Tibial nerve (tissue), 4 donors: ENCODE results near the gene GPR22. TPM values are rescaled to one million over a fixed set of nuclear protein-coding genes. Genes with fewer than 3 reads are reported as not detected.

Experiments used
- DNase-seq, 2 donors: peaks; one replicate each; pipeline ENCODE4 v3.0.0-alpha.2; 2019; ENCODE audit warnings: low spot score in 2 of 2
- H3K27ac ChIP-seq, 4 donors: fragments of 200-600 bp; sonication (generic) in 3 of 4; one replicate each; pipeline ENCODE4 v1.5.1; 2017 to 2019; ENCODE audit warnings: mild to moderate bottlenecking in 1 of 4
- H3K27me3 ChIP-seq, 2 donors: fragments of 200-600 bp; sonication (generic) in 1 of 2; one replicate each; pipeline versions ENCODE4 v1.5.1 to v1.6.0; 2017 to 2019
- H3K36me3 ChIP-seq, 3 donors: fragments of 200-600 bp; sonication (generic); one replicate each; pipeline ENCODE4 v1.5.1; 2018 to 2019
- H3K4me1 ChIP-seq, 4 donors: fragments of 200-600 bp; sonication (generic) in 3 of 4; one replicate each; pipeline ENCODE4 v1.5.1; 2017 to 2019
- H3K4me3 ChIP-seq, 4 donors: fragments of 200-600 bp; sonication (generic) in 3 of 4; one replicate each; pipeline ENCODE4 v1.5.1; 2017 to 2019; ENCODE audit warnings: mild to moderate bottlenecking in 1 of 4, moderate library complexity in 1 of 4
- H3K9me3 ChIP-seq, 4 donors: fragments of 200-600 bp; sonication (generic) in 3 of 4; one replicate each; pipeline ENCODE4 v1.5.1; 2017 to 2019
- EP300 ChIP-seq, 2 donors: sonication (generic); formaldehyde crosslinking; IDR thresholded peaks; one replicate each; pipeline ENCODE4 v1.6.1; 2017; ENCODE audit warnings: antibody characterized with exemption in 2 of 2, mild to moderate bottlenecking in 1 of 2
- POLR2A ChIP-seq, 2 donors: fragments of 450-650 bp; IDR thresholded peaks; one replicate each; pipeline ENCODE4 v1.6.1; 2017; ENCODE audit warnings: antibody characterized with exemption in 2 of 2, mild to moderate bottlenecking in 2 of 2, moderate library complexity in 2 of 2
- WGBS, 2 donors: methylation state at CpG; one replicate each; pipeline ENCODE4 v1.1.5; 2018; 5-methylcytosine and 5-hydroxymethylcytosine counted together
- total RNA-seq, 4 donors: library from RNA; depleted of rRNA; stranded (reverse); fragments of >200 nt; gene quantifications; one replicate each; pipeline ENCODE4 v1.1.0, GENCODE V29; 2016
- TF ChIP-seq, protein P1 (sequence below), 5 experiments: fragments of 200-600 bp in 3 of 5; fragments of 450-650 bp in 2 of 5; sonication (generic) in 3 of 5; IDR thresholded peaks; one replicate each; pipeline ENCODE4 v1.5.1; 2016 to 2019; ENCODE audit warnings: antibody characterized with exemption in 5 of 5, mild to moderate bottlenecking in 3 of 5, moderate library complexity in 2 of 5

GPR22 gene
- total RNA-seq, 4 donors from 2014 or later, result not detected

DNA sequence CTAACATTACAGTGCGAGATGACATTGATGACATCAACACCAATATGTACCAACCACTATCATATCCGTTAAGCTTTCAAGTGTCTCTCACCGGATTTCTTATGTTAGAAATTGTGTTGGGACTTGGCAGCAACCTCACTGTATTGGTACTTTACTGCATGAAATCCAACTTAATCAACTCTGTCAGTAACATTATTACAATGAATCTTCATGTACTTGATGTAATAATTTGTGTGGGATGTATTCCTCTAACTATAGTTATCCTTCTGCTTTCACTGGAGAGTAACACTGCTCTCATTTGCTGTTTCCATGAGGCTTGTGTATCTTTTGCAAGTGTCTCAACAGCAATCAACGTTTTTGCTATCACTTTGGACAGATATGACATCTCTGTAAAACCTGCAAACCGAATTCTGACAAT is 4.3 kb downstream of the GPR22 start:
- 89 to 90% methylated on average over 5 of the region's 5 CpGs for WGBS, 2 donors
- H3K4me1 ChIP-seq, result peaks cover 0 to 24% (median 0%) of the 10 kb centered on the region in 4 donors
- DNase-seq, result no peak
- TF ChIP-seq POLR2A (IDR thresholded peaks at IDR 0.05) (no peak), EP300 (IDR thresholded peaks at IDR 0.05) (no peak)
- TF ChIP-seq, protein P1, sequence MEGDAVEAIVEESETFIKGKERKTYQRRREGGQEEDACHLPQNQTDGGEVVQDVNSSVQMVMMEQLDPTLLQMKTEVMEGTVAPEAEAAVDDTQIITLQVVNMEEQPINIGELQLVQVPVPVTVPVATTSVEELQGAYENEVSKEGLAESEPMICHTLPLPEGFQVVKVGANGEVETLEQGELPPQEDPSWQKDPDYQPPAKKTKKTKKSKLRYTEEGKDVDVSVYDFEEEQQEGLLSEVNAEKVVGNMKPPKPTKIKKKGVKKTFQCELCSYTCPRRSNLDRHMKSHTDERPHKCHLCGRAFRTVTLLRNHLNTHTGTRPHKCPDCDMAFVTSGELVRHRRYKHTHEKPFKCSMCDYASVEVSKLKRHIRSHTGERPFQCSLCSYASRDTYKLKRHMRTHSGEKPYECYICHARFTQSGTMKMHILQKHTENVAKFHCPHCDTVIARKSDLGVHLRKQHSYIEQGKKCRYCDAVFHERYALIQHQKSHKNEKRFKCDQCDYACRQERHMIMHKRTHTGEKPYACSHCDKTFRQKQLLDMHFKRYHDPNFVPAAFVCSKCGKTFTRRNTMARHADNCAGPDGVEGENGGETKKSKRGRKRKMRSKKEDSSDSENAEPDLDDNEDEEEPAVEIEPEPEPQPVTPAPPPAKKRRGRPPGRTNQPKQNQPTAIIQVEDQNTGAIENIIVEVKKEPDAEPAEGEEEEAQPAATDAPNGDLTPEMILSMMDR (IDR thresholded peaks at IDR 0.05), result no peak
- no peaks in the 10 kb centered on the region for H3K27me3 ChIP-seq
- no peaks in the 10 kb centered on the region for H3K9me3 ChIP-seq
- H3K36me3 ChIP-seq, result no peaks in the 10 kb centered on the region
- H3K4me3 ChIP-seq, result no peak overlapping the region
- no peak overlapping the region for H3K27ac ChIP-seq

DNA sequence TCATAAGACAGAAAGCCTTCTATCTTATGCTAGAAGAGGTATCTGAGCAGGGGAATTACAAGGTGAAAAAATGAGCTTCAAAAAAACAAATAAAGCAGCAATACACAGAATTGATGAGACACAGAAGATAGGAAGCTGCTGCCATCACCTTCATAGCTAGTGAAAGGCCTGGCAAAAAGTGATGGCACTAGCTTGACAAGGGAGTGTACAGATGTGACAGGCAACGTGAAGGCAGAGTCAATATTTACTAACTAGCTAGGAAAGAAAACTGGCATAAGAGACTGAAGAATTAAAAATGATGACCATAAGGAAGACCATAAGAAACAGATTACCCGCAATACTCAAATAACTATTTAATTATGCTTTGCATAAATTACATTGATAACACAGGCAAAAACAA is 9.4 kb downstream of the GPR22 start:
- no peak for DNase-seq
- WGBS, 2 donors, result 89 to 93% methylated on average over 2 of the region's 2 CpGs
- TF ChIP-seq EP300 (IDR thresholded peaks at IDR 0.05) (no peak), POLR2A (IDR thresholded peaks at IDR 0.05) (no peak)
- TF ChIP-seq, protein P1 (IDR thresholded peaks at IDR 0.05), result no peak
- Histone ChIP-seq H3K4me3 (no peak overlapping the region), H3K9me3 (no peaks in the 10 kb centered on the region), H3K27me3 (no peaks in the 10 kb centered on the region), H3K4me1 (no peaks in the 10 kb centered on the region), H3K36me3 (no peaks in the 10 kb centered on the region), H3K27ac (no peak overlapping the region)

DNA sequence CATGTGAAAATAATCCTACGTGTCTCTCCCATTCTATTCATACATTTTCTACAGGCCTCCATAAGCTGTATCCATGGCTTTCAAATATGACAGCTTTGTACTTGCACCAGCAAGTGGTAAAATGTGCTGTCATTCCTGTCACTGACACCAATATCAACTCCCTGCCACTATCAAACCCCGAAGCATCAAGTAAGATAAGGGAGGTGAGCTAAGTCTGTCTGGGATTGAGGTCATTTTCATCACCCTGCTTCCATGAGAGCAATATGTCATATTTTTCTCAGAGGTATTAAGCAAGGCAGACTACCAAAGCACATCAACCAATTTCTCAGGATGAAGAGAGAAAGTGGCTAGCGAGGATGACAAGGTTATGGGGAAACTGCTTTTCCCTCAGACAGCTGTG is 11.1 kb downstream of the GPR22 start:
- H3K4me1 ChIP-seq, result no peaks in the 10 kb centered on the region
- TF ChIP-seq, protein P1 (IDR thresholded peaks at IDR 0.05), result no peak
- TF ChIP-seq EP300 (IDR thresholded peaks at IDR 0.05) (no peak), POLR2A (IDR thresholded peaks at IDR 0.05) (no peak)
- no peak for DNase-seq
- no peak overlapping the region for H3K27ac ChIP-seq
- no peaks in the 10 kb centered on the region for H3K36me3 ChIP-seq
- H3K4me3 ChIP-seq, result no peak overlapping the region
- no peaks in the 10 kb centered on the region for H3K27me3 ChIP-seq
- WGBS, 2 donors, result 91 to 97% methylated on average over 3 of the region's 3 CpGs
- no peaks in the 10 kb centered on the region for H3K9me3 ChIP-seq

DNA sequence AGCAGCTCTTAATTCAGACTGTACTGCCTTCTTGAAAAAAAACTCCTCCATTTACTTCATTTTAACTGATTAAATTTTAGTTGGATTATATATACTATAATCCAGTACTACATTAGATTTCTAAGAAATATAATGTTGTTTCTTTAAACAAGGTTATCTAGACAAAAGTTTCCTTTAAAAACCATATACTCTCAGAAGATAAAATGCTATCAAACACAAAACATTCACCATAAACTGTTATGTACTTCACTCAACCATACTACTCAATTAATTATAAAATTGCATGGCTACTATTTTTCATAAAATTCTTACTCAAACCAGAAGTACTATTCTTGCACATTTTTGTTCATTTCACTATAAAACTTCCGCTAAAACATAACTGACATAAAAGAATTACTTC is 12.7 kb downstream of the GPR22 start:
- Histone ChIP-seq H3K27me3 (no peaks in the 10 kb centered on the region), H3K4me1 (no peaks in the 10 kb centered on the region), H3K27ac (no peak overlapping the region), H3K4me3 (no peak overlapping the region), H3K9me3 (no peaks in the 10 kb centered on the region), H3K36me3 (no peaks in the 10 kb centered on the region)
- TF ChIP-seq POLR2A (IDR thresholded peaks at IDR 0.05), result no peak
- no peak for TF ChIP-seq EP300 (IDR thresholded peaks at IDR 0.05)
- TF ChIP-seq, protein P1 (IDR thresholded peaks at IDR 0.05), result no peak
- DNase-seq, result no peak
- 92 to 97% methylated on average over 1 of the region's 1 CpG for whole genome bisulfite sequencing, 2 donors

DNA sequence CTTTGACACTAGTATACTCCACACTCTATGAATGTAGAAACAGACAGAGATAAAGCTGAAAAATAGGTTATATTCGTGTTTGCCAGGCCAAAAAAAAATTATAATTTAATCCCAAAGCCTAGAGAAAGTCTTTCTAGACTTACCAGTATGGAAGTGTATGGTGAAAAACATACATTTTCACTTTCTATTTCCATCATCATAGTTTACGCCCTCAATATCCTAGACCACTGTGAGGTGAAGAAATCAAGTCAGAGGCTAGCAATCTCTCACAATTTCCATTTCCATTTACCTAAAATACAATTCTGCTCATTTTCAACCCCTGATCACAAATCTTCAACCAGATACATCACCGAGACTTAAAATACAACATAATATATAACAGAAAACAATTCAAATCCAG is 16.2 kb downstream of the GPR22 start:
- 88 to 97% methylated on average over 3 of the region's 3 CpGs for WGBS, 2 donors

More for the DNA sequence above, 16.2 kb downstream of the GPR22 start:
- peaks cover 0 to 9% (median 0%) of the 10 kb centered on the region in 4 donors for H3K4me1 ChIP-seq
- H3K36me3 ChIP-seq, result no peaks in the 10 kb centered on the region
- no peak overlapping the region for H3K4me3 ChIP-seq
- H3K27me3 ChIP-seq, result no peaks in the 10 kb centered on the region
- DNase-seq, result no peak
- H3K9me3 ChIP-seq, result no peaks in the 10 kb centered on the region
- H3K27ac ChIP-seq, result no peak overlapping the region
- no peak for TF ChIP-seq EP300 (IDR thresholded peaks at IDR 0.05)
- TF ChIP-seq, protein P1 (IDR thresholded peaks at IDR 0.05), result no peak
- TF ChIP-seq POLR2A (IDR thresholded peaks at IDR 0.05), result no peak
